HL-60 (cell line): ENCODE data around the gene ZNF423.

ENCODE experiments used
- DNase-seq, 2 experiments: peaks; one replicate each; pipeline ENCODE4 v3.0.0-alpha.2; 2010 to 2020; ENCODE audit warnings: low read depth in 1 of 2, low spot score in 1 of 2
- H3K27ac ChIP-seq: fragments of 250-450 bp; sonication (Bioruptor Pico); replicated peaks from 2 replicates; pipeline ENCODE4 v1.5.1; 2020; ENCODE audit warnings: mild to moderate bottlenecking, moderate library complexity
- H3K27me3 ChIP-seq: fragments of 250-450 bp; sonication (Bioruptor Pico); 2 replicates; pipeline ENCODE4 v1.5.1; 2021; ENCODE audit warnings: mild to moderate bottlenecking, moderate library complexity; ENCODE audit not compliant: insufficient read depth, poor library complexity, severe bottlenecking
- H3K4me3 ChIP-seq: replicated peaks from 2 replicates; pipeline ENCODE4 v1.5.1; 2011; ENCODE audit warnings: mild to moderate bottlenecking, control low read depth, low read length; ENCODE audit not compliant: insufficient read depth
- GABPA ChIP-seq: IDR thresholded peaks from 2 replicates; pipeline ENCODE4 v1.6.1; 2012; ENCODE audit warnings: low read depth
- POLR2AphosphoS5 ChIP-seq: IDR thresholded peaks from 2 replicates; pipeline ENCODE4 v1.6.1; 2012; ENCODE audit warnings: low read depth
- SPI1 ChIP-seq: IDR thresholded peaks from 2 replicates; pipeline ENCODE4 v1.6.1; 2012; ENCODE audit warnings: low read depth, mild to moderate bottlenecking, borderline replicate concordance
- TF ChIP-seq, protein P1 (sequence below): IDR thresholded peaks from one replicate; pipeline ENCODE4 v1.5.1; 2011; ENCODE audit warnings: low read length, control low read depth, inconsistent platforms; ENCODE audit not compliant: insufficient read depth
- TF ChIP-seq, protein P2 (sequence below): IDR thresholded peaks from 2 replicates; pipeline ENCODE4 v1.6.1; 2012; ENCODE audit warnings: low read depth; ENCODE audit not compliant: insufficient replicate concordance

Gene ZNF423

GRCh38 chr16:49726155-49726554, 129.8 kb downstream of the ZNF423 start:
- no peak overlapping the region for H3K27ac ChIP-seq
- H3K4me3 ChIP-seq = no peak overlapping the region
- TF ChIP-seq POLR2AphosphoS5 (no peak), GABPA (no peak), SPI1 (no peak)
- TF ChIP-seq, protein P1, sequence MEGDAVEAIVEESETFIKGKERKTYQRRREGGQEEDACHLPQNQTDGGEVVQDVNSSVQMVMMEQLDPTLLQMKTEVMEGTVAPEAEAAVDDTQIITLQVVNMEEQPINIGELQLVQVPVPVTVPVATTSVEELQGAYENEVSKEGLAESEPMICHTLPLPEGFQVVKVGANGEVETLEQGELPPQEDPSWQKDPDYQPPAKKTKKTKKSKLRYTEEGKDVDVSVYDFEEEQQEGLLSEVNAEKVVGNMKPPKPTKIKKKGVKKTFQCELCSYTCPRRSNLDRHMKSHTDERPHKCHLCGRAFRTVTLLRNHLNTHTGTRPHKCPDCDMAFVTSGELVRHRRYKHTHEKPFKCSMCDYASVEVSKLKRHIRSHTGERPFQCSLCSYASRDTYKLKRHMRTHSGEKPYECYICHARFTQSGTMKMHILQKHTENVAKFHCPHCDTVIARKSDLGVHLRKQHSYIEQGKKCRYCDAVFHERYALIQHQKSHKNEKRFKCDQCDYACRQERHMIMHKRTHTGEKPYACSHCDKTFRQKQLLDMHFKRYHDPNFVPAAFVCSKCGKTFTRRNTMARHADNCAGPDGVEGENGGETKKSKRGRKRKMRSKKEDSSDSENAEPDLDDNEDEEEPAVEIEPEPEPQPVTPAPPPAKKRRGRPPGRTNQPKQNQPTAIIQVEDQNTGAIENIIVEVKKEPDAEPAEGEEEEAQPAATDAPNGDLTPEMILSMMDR = no peak
- TF ChIP-seq, protein P2, sequence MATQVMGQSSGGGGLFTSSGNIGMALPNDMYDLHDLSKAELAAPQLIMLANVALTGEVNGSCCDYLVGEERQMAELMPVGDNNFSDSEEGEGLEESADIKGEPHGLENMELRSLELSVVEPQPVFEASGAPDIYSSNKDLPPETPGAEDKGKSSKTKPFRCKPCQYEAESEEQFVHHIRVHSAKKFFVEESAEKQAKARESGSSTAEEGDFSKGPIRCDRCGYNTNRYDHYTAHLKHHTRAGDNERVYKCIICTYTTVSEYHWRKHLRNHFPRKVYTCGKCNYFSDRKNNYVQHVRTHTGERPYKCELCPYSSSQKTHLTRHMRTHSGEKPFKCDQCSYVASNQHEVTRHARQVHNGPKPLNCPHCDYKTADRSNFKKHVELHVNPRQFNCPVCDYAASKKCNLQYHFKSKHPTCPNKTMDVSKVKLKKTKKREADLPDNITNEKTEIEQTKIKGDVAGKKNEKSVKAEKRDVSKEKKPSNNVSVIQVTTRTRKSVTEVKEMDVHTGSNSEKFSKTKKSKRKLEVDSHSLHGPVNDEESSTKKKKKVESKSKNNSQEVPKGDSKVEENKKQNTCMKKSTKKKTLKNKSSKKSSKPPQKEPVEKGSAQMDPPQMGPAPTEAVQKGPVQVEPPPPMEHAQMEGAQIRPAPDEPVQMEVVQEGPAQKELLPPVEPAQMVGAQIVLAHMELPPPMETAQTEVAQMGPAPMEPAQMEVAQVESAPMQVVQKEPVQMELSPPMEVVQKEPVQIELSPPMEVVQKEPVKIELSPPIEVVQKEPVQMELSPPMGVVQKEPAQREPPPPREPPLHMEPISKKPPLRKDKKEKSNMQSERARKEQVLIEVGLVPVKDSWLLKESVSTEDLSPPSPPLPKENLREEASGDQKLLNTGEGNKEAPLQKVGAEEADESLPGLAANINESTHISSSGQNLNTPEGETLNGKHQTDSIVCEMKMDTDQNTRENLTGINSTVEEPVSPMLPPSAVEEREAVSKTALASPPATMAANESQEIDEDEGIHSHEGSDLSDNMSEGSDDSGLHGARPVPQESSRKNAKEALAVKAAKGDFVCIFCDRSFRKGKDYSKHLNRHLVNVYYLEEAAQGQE = no peak
- DNase-seq = no peak
- no peaks in the 10 kb centered on the region for H3K27me3 ChIP-seq

GRCh38 chr16:49725651-49726050, 130.3 kb downstream of the ZNF423 start:
- Histone ChIP-seq H3K27ac (no peak overlapping the region), H3K4me3 (no peak overlapping the region), H3K27me3 (no peaks in the 10 kb centered on the region)
- no peak for DNase-seq
- TF ChIP-seq POLR2AphosphoS5 (no peak), GABPA (no peak), SPI1 (no peak)
- TF ChIP-seq, protein P2 = no peak
- TF ChIP-seq, protein P1 = no peak

DNA sequence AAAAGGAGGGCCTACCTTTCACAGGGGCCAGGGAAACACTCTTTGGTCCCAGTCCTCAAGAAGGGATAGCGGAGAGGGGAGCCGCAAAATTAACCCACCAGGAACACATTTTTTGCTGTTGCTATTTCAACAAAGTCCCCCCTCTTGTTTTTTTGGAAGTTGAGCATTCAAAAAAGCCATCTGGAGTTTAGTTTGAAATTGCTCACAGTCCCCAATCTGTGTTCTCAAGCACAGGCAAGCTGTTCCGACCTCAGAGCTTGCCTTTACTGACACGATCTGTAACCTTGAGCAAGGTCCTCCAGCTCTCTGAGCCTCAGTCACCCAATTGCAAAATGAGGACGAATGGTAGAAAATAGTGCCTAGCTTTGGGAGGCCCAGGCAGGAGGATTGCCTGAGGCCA, 131.1 kb downstream of the ZNF423 start:
- no peak overlapping the region for H3K4me3 ChIP-seq
- H3K27ac ChIP-seq = no peak overlapping the region
- TF ChIP-seq POLR2AphosphoS5 (no peak), GABPA (no peak), SPI1 (no peak)
- TF ChIP-seq, protein P2 = no peak
- TF ChIP-seq, protein P1 = no peak
- H3K27me3 ChIP-seq = no peaks in the 10 kb centered on the region
- no peak for DNase-seq
